CMK (cell line): ENCODE data around the gene PHF2.

Source experiments
- DNase-seq: peaks from one replicate; pipeline ENCODE4 v3.0.0-alpha.2; 2010; ENCODE audit warnings: low read depth

The PHF2 gene

GRCh38 chr9:93568169-93568568 is 8.2 kb upstream of the PHF2 start:
- no peak for DNase-seq

DNA sequence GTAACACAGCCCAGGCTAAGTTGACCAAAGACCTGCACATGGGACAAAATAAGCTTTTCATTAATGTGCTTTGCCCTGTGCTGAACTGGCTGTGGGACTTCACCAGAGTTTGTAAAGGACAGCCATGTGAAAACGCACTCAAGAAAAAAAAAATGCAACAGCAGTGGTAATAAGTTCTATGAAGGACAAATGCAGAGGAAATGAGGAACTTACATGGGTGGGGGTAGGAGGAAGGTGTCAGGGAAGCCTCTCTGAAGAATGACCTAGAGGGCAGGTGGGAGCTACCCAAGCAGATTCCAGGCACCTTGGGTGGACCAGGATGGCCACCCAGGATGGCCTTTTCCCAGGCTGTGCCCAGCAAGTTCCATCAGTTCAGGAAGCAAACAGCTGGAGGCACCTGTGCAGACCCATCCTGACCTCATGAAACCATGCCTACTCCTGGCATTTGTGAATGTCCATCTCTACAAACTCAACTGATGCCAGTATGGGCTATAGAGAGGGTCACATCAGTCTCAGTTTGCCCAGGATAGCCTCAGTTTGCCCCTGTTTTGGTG is 6.7 kb upstream of the PHF2 start:
- DNase-seq: no peak

DNA sequence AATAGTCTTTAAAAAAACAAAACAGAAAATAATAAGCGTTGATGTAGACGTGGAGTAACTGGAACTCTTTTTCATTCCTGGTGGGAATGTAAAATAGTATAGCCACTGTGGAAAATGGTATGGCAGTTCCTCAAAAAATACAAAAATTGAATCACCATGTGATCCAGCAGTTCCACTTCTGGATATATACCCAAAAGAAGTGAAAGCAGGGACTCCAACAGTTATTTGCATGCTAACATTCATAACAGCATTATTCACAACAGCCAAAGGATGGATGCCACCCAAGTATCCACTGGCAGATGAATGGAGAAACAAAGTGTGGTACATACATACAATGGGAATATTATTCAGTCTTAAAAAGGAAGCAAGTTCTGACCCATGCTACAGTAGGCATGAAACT is 4.2 kb upstream of the PHF2 start:
- no peak for DNase-seq

- DNase-seq: no peak
Observed at GRCh38 chr9:93572636-93573515, 3.5 kb upstream of the PHF2 start.

GRCh38 chr9:93573516-93573828 is 2.9 kb upstream of the PHF2 start:
- DNase-seq: no peak

DNA sequence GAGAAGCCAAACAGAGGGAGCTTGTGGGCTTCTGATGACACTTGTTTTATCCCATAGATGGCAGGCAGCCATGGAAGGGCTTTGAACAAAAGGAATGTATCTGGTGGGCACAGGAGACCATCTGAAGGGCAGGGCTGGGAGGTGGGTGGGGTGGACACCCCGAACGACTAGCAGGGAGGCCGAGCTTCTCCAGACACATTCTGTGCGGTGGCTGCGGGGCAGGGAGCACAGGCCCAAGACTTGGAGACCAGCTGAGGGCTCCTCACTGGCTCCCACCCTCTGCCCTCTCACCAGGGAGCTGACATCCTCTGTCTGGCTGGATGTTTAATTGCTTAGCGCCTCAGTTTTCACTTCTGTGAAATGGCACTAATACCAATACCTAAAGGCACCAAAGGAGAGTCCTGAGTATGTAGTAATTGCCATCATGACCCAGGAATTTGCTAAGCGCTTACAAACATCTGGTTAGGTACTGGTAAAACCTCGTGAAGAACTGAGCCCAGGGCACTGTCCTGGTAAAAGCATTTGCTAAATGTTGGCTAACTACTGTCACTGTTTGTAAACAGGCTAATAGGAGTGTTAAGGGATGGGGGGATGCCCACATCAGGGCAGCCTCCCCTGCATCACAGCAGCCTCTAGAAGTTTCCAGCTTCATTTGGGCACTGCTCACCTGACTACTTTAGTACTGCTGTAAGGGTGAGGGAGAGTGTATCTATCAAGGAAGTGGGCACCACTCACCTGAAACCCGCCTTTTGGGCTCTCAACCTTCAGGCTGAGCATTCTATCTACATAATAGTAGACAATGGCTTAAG is 2.1 kb upstream of the PHF2 start:
- no peak for DNase-seq

- no peak for DNase-seq
Observed at GRCh38 chr9:93574900-93575795, 1.2 kb upstream of the PHF2 start.

DNA sequence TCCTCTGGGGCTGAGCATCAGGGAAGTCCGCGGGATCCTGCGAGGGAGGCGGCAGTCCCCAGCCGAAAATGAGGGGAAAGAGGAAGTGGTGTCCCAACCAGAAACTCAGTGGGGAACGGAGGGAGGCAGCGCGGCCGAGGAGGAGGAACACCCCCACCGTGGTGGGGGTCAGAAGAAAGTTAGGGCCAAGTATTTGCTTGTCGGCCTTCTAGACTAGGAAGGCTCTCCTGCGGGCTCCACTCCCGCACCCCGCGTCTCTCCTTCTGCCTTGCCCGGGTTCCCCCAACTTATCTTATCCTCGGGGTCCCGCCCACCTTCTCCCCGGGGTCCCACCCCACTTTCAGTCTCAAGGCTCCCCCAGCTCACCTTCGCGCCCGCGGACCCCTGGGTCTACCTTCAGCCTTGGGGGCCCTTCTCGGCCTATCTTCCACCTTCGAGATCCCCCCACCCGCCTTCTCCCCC is 557 bp upstream of the PHF2 start:
- peak; percentile 37 for DNase-seq

DNA sequence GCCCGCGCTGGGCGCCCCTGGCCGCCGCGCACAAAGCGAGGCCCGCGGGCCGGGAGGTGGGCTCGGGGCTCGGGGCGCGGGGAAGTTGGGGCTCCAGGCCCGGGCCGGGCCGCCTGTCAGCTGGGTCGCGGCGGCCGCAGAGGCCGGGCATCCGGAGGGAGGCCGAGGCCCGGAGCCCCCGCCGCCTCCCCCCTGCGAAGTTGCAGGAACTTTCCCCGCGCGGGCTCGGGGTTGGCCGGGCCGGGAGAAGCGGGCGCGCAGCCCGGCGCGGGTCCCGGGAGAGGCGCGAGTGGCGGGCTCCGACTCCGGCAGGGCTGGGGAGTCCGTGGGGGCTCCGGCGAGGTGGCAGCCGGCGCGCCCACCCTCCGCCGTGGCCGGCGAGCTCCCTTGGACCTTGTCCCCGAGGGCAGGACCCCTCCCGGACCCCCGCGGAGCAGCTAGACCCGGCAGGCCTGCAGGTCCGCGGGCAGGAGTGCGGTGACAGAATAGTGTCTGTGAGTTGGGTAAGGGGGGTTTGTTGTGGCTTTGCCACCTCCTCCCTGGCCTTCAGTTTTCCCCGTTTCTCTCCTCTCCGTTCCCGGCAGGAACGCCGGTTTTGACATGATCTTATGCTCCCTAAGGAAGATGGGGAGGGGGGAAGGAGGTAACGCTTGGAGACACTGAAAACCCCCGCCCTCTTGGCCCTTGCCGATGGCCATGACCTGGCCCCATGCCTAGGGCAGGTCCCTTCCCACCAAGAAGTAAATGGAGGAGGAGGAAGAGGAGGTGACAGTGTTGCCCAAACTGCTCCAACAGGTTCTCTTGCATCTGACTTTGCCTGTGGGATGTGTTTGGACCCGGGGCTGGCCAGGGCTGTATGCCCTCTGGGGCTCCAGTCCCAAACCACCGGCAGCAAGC is 942 bp downstream of the PHF2 start:
- DNase-seq: no peak

DNA sequence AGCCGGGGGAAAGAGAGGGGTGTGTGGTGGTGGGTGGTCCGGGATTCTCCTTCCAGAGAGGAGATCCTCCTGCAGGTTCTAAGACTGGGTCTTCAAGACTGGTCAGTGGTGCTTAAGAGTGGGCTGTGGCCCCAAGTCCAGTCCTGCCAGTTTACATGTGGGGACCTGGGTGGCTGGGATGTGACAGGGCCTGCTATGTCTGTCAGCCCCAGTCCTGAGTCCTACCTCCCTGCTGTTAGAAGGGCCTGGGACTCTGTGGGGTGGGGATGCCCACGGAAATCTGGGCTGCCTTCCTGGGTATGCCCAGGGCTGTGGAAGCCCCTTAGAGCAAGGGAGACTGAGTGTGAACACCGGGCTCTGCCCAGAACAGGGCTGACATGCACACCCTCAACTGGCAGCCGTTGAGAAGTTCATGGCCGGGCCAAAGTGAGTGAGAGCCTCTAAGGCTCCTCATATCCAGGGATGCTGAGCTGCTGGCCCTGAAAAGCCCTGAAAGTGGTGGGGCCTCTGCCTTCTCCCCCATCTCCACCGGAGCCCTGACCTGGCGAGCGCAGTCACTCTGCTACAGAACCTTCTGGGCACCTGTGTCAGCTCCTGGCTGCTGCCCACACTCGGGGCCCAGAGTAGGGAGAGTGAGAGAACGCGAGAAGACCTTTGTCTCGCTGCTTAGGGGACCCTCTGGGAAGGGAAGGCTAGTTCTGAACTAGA is 1.7 kb downstream of the PHF2 start:
- no peak for DNase-seq

GRCh38 chr9:93578844-93579243 is 2.5 kb downstream of the PHF2 start:
- DNase-seq: no peak

- no peak for DNase-seq
Observed at GRCh38 chr9:93579711-93580516, 3.5 kb downstream of the PHF2 start.

GRCh38 chr9:93580654-93581380 is 4.4 kb downstream of the PHF2 start:
- DNase-seq: no peak

DNA sequence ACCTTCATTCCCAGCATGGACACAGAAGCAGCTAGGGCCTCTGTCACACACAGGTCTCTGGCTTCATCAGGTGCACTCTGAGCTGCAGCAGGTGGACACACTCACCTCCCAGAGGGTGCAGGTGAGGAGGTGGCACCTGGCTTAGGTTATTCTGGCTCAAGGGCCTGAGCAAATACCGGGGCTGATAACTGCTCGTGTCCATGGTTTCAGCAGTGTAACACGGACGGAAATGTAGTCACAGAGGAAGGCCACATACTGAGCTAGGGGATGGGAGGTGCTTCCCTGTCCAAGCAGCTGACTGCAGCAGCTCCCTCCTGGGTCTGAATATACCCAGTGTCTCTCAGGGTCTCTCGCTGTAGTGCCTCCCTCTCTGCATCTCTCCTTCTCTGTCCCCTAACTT is 5.7 kb downstream of the PHF2 start:
- no peak for DNase-seq

DNA sequence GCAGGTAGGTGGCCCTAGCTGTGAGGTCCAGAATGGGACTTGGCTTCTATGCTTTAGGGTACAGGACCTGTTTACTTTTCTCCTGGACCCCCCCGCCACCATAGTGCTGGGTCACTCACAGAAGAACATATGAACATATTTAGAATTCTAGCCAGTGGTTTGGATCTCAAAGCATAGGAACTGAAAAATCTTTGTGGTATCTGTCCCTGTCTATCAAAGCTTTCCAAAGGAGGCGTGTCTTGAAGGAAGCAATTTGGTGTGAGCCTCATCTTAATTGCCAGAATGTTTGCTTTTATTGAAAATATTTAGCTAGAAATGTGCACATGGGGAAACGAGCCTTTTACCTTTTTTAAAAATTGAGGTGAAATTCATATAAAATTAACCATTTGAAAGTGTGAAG is 6.2 kb downstream of the PHF2 start:
- no peak for DNase-seq

GRCh38 chr9:93585259-93585658 is 8.9 kb downstream of the PHF2 start:
- no peak for DNase-seq

DNA sequence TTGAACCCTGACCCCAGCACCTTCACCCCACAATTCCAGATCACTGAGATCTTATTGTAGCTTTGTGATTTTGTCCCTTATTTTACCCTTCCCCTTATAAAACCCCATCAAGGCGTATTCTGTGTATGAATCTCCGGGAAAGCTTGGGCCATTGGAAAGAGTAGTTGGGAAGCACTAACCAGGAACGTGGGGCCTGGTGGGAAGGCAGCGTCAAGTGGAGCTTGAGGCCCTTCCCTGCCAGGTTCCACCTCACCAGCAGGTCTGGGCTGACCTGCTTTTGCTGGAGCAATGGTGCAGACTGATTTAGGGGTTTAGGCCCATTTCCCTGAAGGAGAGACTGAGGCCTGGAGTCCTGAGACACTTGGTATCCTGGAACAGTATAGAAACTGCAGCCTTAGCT is 9.3 kb downstream of the PHF2 start:
- no peak for DNase-seq

DNA sequence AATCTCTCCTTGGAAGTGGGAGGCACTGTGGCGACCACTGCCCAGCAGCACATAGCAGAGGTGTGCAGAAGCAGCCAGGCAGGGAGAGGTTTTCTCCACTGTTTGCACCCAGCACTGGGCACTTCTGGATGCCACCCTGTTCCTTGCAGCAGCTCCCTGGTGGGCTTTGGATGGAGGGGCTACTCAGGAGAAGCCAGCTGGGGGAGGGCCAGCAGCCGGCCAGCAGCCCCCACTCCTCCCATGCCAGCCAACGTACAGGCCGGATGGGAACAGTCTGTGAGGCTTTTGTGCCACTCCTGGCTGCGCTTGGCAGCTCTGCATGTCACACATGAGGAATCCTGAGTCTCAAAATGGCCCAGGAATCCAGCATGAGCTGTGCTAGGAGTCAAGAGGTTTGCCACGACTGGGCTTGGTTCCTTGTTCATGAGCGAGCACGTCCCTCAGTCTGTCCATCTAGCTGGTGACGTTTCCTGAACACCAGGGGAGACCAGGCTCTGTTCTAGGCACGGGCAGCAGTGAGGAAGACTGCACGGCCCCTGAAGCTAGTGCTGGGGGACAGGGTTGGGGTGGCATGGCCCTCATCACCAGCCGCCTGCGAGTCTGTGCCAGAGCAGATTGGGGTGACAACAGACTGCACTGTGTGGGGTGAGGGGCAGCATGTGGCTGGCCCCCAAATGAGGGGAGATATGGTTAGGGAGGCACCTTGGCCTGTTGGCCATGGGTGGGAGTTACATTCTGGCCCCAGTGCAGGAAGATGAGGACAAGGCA is 10.1 kb downstream of the PHF2 start:
- DNase-seq: no peak
